ENCODE measurements around the gene SLC25A51.

DNA sequence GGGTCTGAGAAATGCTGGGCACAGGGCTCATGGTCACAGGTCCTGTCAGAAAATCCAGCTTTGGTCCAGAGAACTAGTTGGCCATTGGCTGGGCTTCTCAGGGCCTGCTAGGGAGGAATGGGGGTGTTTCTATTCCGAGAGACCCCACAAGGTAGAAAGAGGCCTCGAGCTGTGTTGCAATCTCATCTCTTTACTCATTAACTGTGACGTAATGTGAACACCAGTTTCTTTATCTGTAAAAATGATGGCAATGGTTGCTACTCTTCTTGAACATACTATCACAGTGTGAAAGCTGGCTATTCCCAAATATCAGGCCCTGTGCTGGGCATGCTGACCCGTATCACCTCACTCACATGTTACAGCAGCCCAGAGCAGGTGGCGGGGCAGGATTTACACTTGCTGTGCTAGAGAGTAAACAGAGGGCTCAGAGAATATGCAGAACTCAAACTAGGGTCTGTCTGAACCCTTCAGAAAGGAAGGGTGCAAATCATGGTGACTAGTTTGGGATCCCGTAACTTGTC is 35.7 kb upstream of the SLC25A51 start:
- TF ChIP-seq, protein P1, sequence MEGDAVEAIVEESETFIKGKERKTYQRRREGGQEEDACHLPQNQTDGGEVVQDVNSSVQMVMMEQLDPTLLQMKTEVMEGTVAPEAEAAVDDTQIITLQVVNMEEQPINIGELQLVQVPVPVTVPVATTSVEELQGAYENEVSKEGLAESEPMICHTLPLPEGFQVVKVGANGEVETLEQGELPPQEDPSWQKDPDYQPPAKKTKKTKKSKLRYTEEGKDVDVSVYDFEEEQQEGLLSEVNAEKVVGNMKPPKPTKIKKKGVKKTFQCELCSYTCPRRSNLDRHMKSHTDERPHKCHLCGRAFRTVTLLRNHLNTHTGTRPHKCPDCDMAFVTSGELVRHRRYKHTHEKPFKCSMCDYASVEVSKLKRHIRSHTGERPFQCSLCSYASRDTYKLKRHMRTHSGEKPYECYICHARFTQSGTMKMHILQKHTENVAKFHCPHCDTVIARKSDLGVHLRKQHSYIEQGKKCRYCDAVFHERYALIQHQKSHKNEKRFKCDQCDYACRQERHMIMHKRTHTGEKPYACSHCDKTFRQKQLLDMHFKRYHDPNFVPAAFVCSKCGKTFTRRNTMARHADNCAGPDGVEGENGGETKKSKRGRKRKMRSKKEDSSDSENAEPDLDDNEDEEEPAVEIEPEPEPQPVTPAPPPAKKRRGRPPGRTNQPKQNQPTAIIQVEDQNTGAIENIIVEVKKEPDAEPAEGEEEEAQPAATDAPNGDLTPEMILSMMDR (IDR thresholded peaks at IDR 0.05) = no peak
- TF ChIP-seq POLR2AphosphoS5 (IDR thresholded peaks at IDR 0.05) = no peak
